ENCODE data around the gene SSU72.

DNA sequence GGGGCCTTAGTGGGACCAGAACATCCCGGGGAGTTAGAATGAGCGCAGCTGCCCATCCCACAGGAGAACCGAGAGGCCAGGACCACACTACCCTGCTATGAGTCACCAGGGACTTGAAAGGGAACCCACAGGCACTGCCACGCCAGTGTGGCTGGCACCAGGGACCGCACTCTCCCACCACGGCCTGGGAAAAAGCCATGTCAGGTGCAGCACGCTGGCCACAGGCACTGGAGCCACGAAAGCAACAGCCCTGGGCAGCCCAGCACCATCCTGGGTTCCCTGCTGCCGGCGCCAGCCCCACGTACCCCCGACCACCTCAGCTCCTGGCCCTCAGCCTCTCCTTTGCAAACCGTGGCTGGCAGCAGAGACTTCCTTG, 20.1 kb downstream of the SSU72 start:
- TF ChIP-seq, protein P1, sequence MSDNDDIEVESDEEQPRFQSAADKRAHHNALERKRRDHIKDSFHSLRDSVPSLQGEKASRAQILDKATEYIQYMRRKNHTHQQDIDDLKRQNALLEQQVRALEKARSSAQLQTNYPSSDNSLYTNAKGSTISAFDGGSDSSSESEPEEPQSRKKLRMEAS (IDR thresholded peaks at IDR 0.05; ENCODE audit: low read depth), result no peak
- TF ChIP-seq RFX5 (IDR thresholded peaks at IDR 0.05; ENCODE audit: low read length) (no peak), RAD21 (IDR thresholded peaks at IDR 0.05; ENCODE audit: low read length) (no peak)
- TF ChIP-seq, protein P2, sequence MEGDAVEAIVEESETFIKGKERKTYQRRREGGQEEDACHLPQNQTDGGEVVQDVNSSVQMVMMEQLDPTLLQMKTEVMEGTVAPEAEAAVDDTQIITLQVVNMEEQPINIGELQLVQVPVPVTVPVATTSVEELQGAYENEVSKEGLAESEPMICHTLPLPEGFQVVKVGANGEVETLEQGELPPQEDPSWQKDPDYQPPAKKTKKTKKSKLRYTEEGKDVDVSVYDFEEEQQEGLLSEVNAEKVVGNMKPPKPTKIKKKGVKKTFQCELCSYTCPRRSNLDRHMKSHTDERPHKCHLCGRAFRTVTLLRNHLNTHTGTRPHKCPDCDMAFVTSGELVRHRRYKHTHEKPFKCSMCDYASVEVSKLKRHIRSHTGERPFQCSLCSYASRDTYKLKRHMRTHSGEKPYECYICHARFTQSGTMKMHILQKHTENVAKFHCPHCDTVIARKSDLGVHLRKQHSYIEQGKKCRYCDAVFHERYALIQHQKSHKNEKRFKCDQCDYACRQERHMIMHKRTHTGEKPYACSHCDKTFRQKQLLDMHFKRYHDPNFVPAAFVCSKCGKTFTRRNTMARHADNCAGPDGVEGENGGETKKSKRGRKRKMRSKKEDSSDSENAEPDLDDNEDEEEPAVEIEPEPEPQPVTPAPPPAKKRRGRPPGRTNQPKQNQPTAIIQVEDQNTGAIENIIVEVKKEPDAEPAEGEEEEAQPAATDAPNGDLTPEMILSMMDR (IDR thresholded peaks at IDR 0.05), result no peak

Data from SK-N-SH (cell line).